Fibroblast of peridontal ligament (primary cell): Measurements from ENCODE around the gene CACNG4.

Source experiments
- DNase-seq: peaks from one replicate; pipeline ENCODE4 v3.0.0-alpha.2; 2010; ENCODE audit errors: extremely low read depth

Gene CACNG4

GRCh38 chr17:67043283-67043682 is 78.8 kb downstream of the CACNG4 start:
- DNase-seq, result no peak

DNA sequence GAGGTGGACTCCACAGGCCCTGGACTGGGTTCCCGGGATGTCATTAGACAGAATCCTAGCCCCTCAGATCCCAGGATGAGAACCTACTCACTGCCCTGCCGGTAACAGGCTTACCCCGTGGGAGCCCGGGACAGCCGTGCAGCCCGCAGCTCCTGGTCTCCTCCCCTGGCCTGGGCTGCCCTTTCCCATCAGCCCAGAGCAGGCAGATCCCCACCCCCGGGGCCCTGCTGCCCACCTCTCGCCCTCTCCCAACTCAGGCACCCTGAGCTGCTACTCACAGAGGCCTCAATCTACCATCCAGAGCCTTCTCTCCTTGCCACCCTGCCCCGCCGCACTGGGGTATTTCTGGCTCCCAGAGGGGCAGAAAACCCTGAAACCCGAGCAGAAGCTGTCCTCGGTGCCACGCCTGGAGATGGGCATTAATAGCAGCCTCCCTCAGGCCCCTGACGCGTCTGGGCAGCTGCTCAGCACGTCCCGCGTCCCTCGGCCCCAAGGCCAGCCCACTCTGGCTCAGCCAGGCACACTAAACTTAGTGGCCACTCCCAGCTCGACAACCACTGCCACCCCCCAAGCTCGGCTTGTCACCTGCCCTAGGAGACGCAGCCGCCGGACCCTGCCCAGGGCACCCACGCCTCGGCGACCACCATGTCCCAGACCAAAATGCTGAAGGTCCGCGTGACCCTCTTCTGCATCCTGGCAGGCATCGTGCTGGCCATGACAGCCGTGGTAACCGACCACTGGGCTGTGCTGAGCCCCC is 79.7 kb downstream of the CACNG4 start, which contains the start of gene CACNG1:
Gene CACNG1 (plus strand): TSS at position 539 of the 757 bp plus-strand sequence. CDS start 107 bp downstream, at position 646.
- DNase-seq, result no peak

DNA sequence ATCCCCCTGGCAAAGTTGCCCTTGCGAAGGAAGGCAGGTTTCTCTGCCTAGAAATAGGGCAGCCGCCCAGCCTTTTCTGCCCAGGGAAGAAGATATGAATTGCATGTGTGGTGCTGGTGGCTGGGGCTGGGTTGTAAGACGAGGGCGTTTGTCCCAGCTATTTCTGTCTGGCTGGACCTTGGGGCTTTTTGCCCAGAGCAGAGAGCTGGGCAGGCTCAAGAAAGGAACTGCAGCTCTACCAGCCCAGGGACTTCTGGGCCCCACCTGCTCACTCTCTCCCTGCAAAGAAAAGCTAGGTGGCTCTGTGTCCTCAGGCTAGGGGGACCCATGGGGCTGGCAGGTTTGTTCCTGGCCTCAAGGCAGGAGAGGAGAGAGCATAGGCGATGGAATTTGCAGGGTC is 80.4 kb downstream of the CACNG4 start:
- no peak for DNase-seq

DNA sequence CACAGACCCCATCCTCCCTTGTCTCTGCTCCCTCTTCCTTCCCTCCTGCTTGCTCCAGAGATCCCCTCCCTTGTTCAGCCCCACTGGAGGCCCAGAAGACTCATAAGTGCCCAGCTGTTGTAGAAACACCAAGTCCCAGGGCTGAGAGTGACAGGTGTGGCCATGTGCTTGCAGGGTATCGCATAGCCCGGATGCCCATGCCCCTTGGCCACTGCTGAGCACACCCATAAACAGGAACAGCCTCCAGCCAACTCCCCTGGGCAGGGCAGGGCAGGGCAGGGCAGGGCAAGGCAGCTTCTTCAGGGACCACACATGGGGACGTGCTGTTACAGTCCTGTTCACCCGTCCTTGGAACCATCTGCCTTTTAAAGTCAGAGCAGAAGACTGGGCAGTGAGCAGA is 81.9 kb downstream of the CACNG4 start:
- DNase-seq, result no peak

- DNase-seq, result no peak
Measured at GRCh38 chr17:67047382-67047781, 82.9 kb downstream of the CACNG4 start.

DNA sequence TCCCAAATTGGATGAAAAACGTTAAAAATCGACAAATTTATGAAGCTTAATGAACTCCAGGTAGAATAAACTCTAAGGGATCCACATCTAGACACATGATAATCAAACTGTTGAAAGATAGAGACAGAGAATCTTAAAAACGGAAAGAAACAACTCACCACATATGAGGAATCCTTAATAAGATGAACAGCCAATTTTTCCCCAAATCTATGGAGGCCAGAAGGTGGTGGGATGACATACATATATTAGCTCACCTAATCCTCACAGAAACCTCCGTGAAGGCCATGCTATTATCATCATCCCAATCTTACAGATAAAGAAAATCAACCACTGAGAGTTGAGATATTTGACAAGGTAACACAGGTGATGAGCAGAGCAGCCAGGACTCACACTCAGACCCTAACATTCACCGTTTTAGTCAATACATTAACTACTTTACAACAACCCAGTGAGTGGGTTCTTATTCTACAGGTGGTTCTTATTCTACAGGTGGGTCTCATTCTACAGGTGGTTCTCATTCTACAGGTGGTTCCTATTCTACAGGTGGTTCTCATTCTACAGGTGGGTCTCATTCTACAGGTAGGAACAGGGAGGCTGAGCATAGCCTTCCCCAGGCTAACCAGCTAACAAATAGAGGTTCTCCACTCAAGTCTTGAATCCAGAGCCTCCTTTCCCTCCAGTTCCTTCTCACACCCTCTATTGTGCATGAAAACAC is 84.7 kb downstream of the CACNG4 start:
- no peak for DNase-seq

GRCh38 chr17:67050066-67050465 is 85.6 kb downstream of the CACNG4 start:
- DNase-seq, result no peak

DNA sequence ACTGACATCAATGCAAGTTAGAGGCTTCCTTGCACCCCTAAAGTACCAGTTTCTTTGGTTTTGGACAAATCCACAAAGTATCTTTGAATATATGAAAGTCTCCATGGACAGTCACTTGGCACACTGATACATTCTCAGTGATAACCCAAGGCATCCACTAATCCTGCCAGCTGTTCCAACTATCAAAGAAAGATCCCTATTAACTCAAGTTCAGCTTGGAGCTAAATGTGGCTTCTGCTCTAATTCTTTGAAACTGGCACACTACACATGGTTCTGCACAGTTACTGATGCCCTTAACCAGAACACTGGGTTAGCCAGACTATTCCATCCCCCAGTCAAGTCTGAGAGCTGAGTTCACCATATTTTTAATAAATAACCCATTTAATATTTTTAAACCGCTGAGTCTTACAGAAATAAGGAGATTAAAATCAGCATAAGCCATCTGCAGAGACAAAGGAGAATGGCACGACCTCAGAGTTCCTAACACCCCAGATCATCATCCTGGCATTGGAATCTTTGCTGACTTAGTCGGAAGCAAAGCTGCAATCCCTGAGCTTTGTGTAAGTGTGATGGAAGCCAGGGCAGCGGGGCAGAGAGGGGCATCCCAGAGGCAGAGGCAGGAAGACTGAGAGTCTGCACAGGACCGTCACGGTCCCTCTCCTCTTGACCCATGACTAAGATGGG is 86.1 kb downstream of the CACNG4 start:
- no peak for DNase-seq

DNA sequence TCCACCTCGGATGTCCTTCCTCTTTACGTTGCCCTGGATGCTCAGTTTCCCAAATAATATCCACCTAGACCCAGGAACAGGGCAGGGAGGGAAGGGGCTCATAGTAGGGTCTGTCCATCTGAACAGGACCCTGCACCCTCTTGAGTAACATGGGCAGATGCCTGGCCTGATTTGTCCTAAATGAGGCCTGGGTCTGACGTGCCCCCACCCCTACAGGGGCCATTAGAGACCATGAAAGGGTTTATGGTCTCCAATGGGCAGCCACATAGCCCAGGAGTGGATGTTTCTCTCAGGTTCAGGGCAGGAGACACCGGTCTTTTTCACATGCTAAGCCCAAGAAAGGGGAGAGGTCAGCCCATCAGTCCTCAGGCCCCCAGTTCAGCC is 86.6 kb downstream of the CACNG4 start:
- DNase-seq, result no peak

GRCh38 chr17:67051837-67052236 is 87.3 kb downstream of the CACNG4 start:
- DNase-seq, result no peak

- no peak for DNase-seq
Measured at GRCh38 chr17:67052720-67053437, 88.4 kb downstream of the CACNG4 start.

GRCh38 chr17:67053438-67054000 is 89.0 kb downstream of the CACNG4 start:
- no peak for DNase-seq

GRCh38 chr17:67054011-67054591 is 89.6 kb downstream of the CACNG4 start:
- DNase-seq, result no peak

- no peak for DNase-seq
Measured at GRCh38 chr17:67054608-67055007, 90.1 kb downstream of the CACNG4 start.

GRCh38 chr17:67055041-67055443 is 90.5 kb downstream of the CACNG4 start:
- no peak for DNase-seq

GRCh38 chr17:67055811-67056745 is 91.6 kb downstream of the CACNG4 start:
- DNase-seq, result no peak

- DNase-seq, result no peak
Measured at GRCh38 chr17:67056746-67057490, 92.4 kb downstream of the CACNG4 start.

DNA sequence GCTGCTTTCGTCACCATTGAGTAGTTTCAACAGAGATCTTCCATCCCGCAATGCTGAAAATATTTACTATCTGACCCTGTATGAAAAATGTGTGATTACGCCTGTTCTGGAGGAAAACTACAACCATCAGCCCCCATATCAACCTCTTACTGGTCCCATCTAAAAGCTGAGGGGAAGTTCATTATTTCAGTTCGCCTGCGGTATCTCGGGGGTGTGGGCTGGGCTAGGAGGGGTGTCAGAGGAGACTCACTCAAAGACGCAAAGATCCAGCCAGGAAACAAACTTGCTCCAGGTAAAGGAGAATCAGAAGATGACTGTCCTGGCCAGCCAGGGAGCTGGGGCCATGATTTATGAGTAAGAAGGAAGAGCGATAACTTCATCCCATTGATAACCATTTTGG is 93.5 kb downstream of the CACNG4 start:
- no peak for DNase-seq

DNA sequence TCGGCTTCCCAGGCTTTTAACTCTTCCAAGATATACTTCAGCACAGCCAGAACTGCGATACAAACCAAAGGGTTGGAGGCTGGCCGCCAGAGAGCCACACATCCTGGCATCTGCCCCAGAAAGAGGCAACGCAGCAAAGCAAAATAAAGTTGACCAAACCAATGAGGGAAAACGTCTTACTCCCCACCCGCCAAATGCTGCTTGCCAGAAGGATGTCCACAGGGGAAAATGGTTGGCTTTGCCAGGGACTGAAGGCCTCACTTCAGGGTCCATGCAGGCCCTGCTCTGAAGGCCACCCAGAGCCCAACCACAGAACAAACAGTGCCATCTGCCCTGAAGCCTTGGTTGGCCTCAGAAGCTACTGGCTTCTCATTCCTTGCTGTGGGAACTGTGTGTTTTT is 94.9 kb downstream of the CACNG4 start:
- no peak for DNase-seq

- no peak for DNase-seq
Measured at GRCh38 chr17:67063141-67063540, 98.6 kb downstream of the CACNG4 start.
